GM12878 (cell line): Measurements from ENCODE around the gene CPNE6. TPM values are rescaled to one million over a fixed set of nuclear protein-coding genes. Genes with fewer than 3 reads are reported as not detected.

ENCODE experiments used
- polyA plus RNA-seq, 11 experiments: library from polyadenylated mRNA; depleted of rRNA in 4 of 11; unstranded in 6 of 11; stranded (reverse) in 5 of 11; fragments of >200 nt; fragmentation: Nextera tagmentation in 4 of 11; fragmentation: Illumina TruSeq in 1 of 11; extraction: Ambion mirVana in 4 of 11; extraction: Trizol in 1 of 11; gene quantifications; 1 replicate in 1 of 11; 2 replicates in 10 of 11; pipeline versions ENCODE4 v1.2.1 to v1.2.3, GENCODE V29; 2011 to 2016; ENCODE audit warnings: inconsistent platforms in 2 of 11, missing spikeins in 2 of 11, low read depth in 1 of 11
- total RNA-seq, 4 experiments: library from RNA; depleted of rRNA in 3 of 4; stranded (reverse); fragments of >200 nt in 3 of 4; fragmentation: Illumina TruSeq in 1 of 4; extraction: Trizol in 1 of 4; gene quantifications; 2 replicates each; pipeline versions ENCODE4 v1.2.1 to v1.2.3, GENCODE V29; 2013 to 2021

Gene CPNE6
- total and polyA plus RNA-seq, 10 of the 15 experiments (the other 5 are each of a cell fraction or from before 2014, with no cell fraction given), result 0.06 to 0.43 (median 0.18) TPM; not detected in 3

Other genes starting within 250 kb of the CPNE6 start
Only the 7 nearest of the 28 such genes appear.
- 0.17 and 0.27 TPM in 2 replicates for gene CARMIL3, start 19.6 kb upstream of the CPNE6 start, total RNA-seq (2014; rRNA removed)
- 0.09 and 0.14 TPM in 2 replicates for gene CARMIL3, start 19.6 kb upstream of the CPNE6 start, total RNA-seq (2014; rRNA removed; fragmentation: Illumina TruSeq; extraction: Trizol)
- 0.26 and 0.72 TPM in 2 replicates for gene CARMIL3, start 19.6 kb upstream of the CPNE6 start, total RNA-seq (2021)
- gene CARMIL3, start 19.6 kb upstream of the CPNE6 start, polyA plus RNA-seq (2011; rRNA removed), result 0.22 and 0.26 TPM in 2 replicates
- gene CARMIL3, start 19.6 kb upstream of the CPNE6 start, polyA plus RNA-seq (2014; fragmentation: Illumina TruSeq; extraction: Trizol), result 0.08 and 0.13 TPM in 2 replicates
- not detected for gene CARMIL3, start 19.6 kb upstream of the CPNE6 start, polyA plus RNA-seq (2014; fragmentation: Nextera tagmentation; extraction: Ambion mirVana)
- gene CARMIL3, start 19.6 kb upstream of the CPNE6 start, polyA plus RNA-seq (2014; rRNA removed), result 0.32 and 0.33 TPM in 2 replicates
- under 1 TPM in 1 of 2 experiments, not detected in 1; 0.25 TPM for gene CARMIL3, start 19.6 kb upstream of the CPNE6 start, polyA plus RNA-seq (2016; fragmentation: Nextera tagmentation; extraction: Ambion mirVana)
- 41.5 and 46.4 TPM in 2 replicates for gene PCK2, start 22.7 kb downstream of the CPNE6 start, total RNA-seq (2014; rRNA removed)
- 27.8 and 31.2 TPM in 2 replicates for gene PCK2, start 22.7 kb downstream of the CPNE6 start, total RNA-seq (2014; rRNA removed; fragmentation: Illumina TruSeq; extraction: Trizol)
- gene PCK2, start 22.7 kb downstream of the CPNE6 start, total RNA-seq (2021), result 78.5 and 78.6 TPM in 2 replicates
- gene PCK2, start 22.7 kb downstream of the CPNE6 start, polyA plus RNA-seq (2011; rRNA removed), result 23.0 and 42.3 TPM in 2 replicates
- 19.6 and 42.9 TPM in 2 replicates for gene PCK2, start 22.7 kb downstream of the CPNE6 start, polyA plus RNA-seq (2014; fragmentation: Illumina TruSeq; extraction: Trizol)
- 10 to 100 TPM in 1 of 2 experiments, 1 to 10 TPM in 1; 6.6 to 12.3 TPM for gene PCK2, start 22.7 kb downstream of the CPNE6 start, polyA plus RNA-seq (2014; fragmentation: Nextera tagmentation; extraction: Ambion mirVana)
- 68.3 and 79.0 TPM in 2 replicates for gene PCK2, start 22.7 kb downstream of the CPNE6 start, polyA plus RNA-seq (2014; rRNA removed)
- gene PCK2, start 22.7 kb downstream of the CPNE6 start, polyA plus RNA-seq (2016; fragmentation: Nextera tagmentation; extraction: Ambion mirVana), result 100 to 1,000 TPM; 100 to 110 TPM
- 90.1 and 91.2 TPM in 2 replicates for gene DCAF11, start 43.2 kb downstream of the CPNE6 start, total RNA-seq (2014; rRNA removed)
- 57.5 and 59.0 TPM in 2 replicates for gene DCAF11, start 43.2 kb downstream of the CPNE6 start, total RNA-seq (2014; rRNA removed; fragmentation: Illumina TruSeq; extraction: Trizol)
- 66.3 and 69.2 TPM in 2 replicates for gene DCAF11, start 43.2 kb downstream of the CPNE6 start, total RNA-seq (2021)
- gene DCAF11, start 43.2 kb downstream of the CPNE6 start, polyA plus RNA-seq (2011; rRNA removed), result 51.4 and 76.7 TPM in 2 replicates
- 50.9 and 72.0 TPM in 2 replicates for gene DCAF11, start 43.2 kb downstream of the CPNE6 start, polyA plus RNA-seq (2014; fragmentation: Illumina TruSeq; extraction: Trizol)
- 10 to 100 TPM; 13.4 to 16.4 TPM for gene DCAF11, start 43.2 kb downstream of the CPNE6 start, polyA plus RNA-seq (2014; fragmentation: Nextera tagmentation; extraction: Ambion mirVana)
- 73.2 and 76.8 TPM in 2 replicates for gene DCAF11, start 43.2 kb downstream of the CPNE6 start, polyA plus RNA-seq (2014; rRNA removed)
- 10 to 100 TPM; 62.8 to 71.1 TPM for gene DCAF11, start 43.2 kb downstream of the CPNE6 start, polyA plus RNA-seq (2016; fragmentation: Nextera tagmentation; extraction: Ambion mirVana)
- gene NRL, start 43.4 kb downstream of the CPNE6 start, total RNA-seq (2014; rRNA removed), result 2.1 and 4.4 TPM in 2 replicates
- 1.0 and 1.3 TPM in 2 replicates for gene NRL, start 43.4 kb downstream of the CPNE6 start, total RNA-seq (2014; rRNA removed; fragmentation: Illumina TruSeq; extraction: Trizol)
- 2.2 and 2.5 TPM in 2 replicates for gene NRL, start 43.4 kb downstream of the CPNE6 start, total RNA-seq (2021)
- 2.1 and 2.2 TPM in 2 replicates for gene NRL, start 43.4 kb downstream of the CPNE6 start, polyA plus RNA-seq (2011; rRNA removed)
- 0.63 and 0.76 TPM in 2 replicates for gene NRL, start 43.4 kb downstream of the CPNE6 start, polyA plus RNA-seq (2014; fragmentation: Illumina TruSeq; extraction: Trizol)
- under 1 TPM; 0.11 to 0.13 TPM for gene NRL, start 43.4 kb downstream of the CPNE6 start, polyA plus RNA-seq (2014; fragmentation: Nextera tagmentation; extraction: Ambion mirVana)
- gene NRL, start 43.4 kb downstream of the CPNE6 start, polyA plus RNA-seq (2014; rRNA removed), result 2.5 and 2.9 TPM in 2 replicates
- gene NRL, start 43.4 kb downstream of the CPNE6 start, polyA plus RNA-seq (2016; fragmentation: Nextera tagmentation; extraction: Ambion mirVana), result 1 to 10 TPM; 2.2 to 2.7 TPM
- gene FITM1, start 59.1 kb downstream of the CPNE6 start, total RNA-seq (2014; rRNA removed), result 1.9 and 2.0 TPM in 2 replicates
- 0.18 and 0.27 TPM in 2 replicates for gene FITM1, start 59.1 kb downstream of the CPNE6 start, total RNA-seq (2014; rRNA removed; fragmentation: Illumina TruSeq; extraction: Trizol)
- 0.64 TPM in 2 replicates for gene FITM1, start 59.1 kb downstream of the CPNE6 start, total RNA-seq (2021)
- 0.09 and 0.49 TPM in 2 replicates for gene FITM1, start 59.1 kb downstream of the CPNE6 start, polyA plus RNA-seq (2011; rRNA removed)
- 0.28 TPM in 1 of 2 replicates, not detected in the other for gene FITM1, start 59.1 kb downstream of the CPNE6 start, polyA plus RNA-seq (2014; fragmentation: Illumina TruSeq; extraction: Trizol)
- under 1 TPM in 1 of 2 experiments, not detected in 1; 0.11 TPM for gene FITM1, start 59.1 kb downstream of the CPNE6 start, polyA plus RNA-seq (2014; fragmentation: Nextera tagmentation; extraction: Ambion mirVana)
- gene FITM1, start 59.1 kb downstream of the CPNE6 start, polyA plus RNA-seq (2014; rRNA removed), result 0.76 and 1.3 TPM in 2 replicates
- gene FITM1, start 59.1 kb downstream of the CPNE6 start, polyA plus RNA-seq (2016; fragmentation: Nextera tagmentation; extraction: Ambion mirVana), result under 1 TPM in 1 of 2 experiments, not detected in 1; 0.42 TPM
- 324 and 373 TPM in 2 replicates for gene PSME1, start 64.6 kb downstream of the CPNE6 start, total RNA-seq (2014; rRNA removed)
- 367 and 377 TPM in 2 replicates for gene PSME1, start 64.6 kb downstream of the CPNE6 start, total RNA-seq (2014; rRNA removed; fragmentation: Illumina TruSeq; extraction: Trizol)
- 396 and 402 TPM in 2 replicates for gene PSME1, start 64.6 kb downstream of the CPNE6 start, total RNA-seq (2021)
- 138 and 250 TPM in 2 replicates for gene PSME1, start 64.6 kb downstream of the CPNE6 start, polyA plus RNA-seq (2011; rRNA removed)
- 354 and 428 TPM in 2 replicates for gene PSME1, start 64.6 kb downstream of the CPNE6 start, polyA plus RNA-seq (2014; fragmentation: Illumina TruSeq; extraction: Trizol)
- 1,000 to 10,000 TPM; 1,299 to 1,378 TPM for gene PSME1, start 64.6 kb downstream of the CPNE6 start, polyA plus RNA-seq (2014; fragmentation: Nextera tagmentation; extraction: Ambion mirVana)
- 248 and 257 TPM in 2 replicates for gene PSME1, start 64.6 kb downstream of the CPNE6 start, polyA plus RNA-seq (2014; rRNA removed)
- gene PSME1, start 64.6 kb downstream of the CPNE6 start, polyA plus RNA-seq (2016; fragmentation: Nextera tagmentation; extraction: Ambion mirVana), result 100 to 1,000 TPM; 769 to 810 TPM
- 39.5 and 42.6 TPM in 2 replicates for gene EMC9, start 70.0 kb downstream of the CPNE6 start, total RNA-seq (2014; rRNA removed)
- gene EMC9, start 70.0 kb downstream of the CPNE6 start, total RNA-seq (2014; rRNA removed; fragmentation: Illumina TruSeq; extraction: Trizol), result 15.8 and 20.2 TPM in 2 replicates
- 40.9 and 45.7 TPM in 2 replicates for gene EMC9, start 70.0 kb downstream of the CPNE6 start, total RNA-seq (2021)
- gene EMC9, start 70.0 kb downstream of the CPNE6 start, polyA plus RNA-seq (2011; rRNA removed), result 11.6 and 18.1 TPM in 2 replicates
- 10.6 and 15.3 TPM in 2 replicates for gene EMC9, start 70.0 kb downstream of the CPNE6 start, polyA plus RNA-seq (2014; fragmentation: Illumina TruSeq; extraction: Trizol)
- gene EMC9, start 70.0 kb downstream of the CPNE6 start, polyA plus RNA-seq (2014; fragmentation: Nextera tagmentation; extraction: Ambion mirVana), result 10 to 100 TPM; 15.5 to 17.8 TPM
- 44.7 and 46.2 TPM in 2 replicates for gene EMC9, start 70.0 kb downstream of the CPNE6 start, polyA plus RNA-seq (2014; rRNA removed)
- 10 to 100 TPM; 51.0 to 60.5 TPM for gene EMC9, start 70.0 kb downstream of the CPNE6 start, polyA plus RNA-seq (2016; fragmentation: Nextera tagmentation; extraction: Ambion mirVana)